Neuron (in vitro differentiated cells): Measurements from ENCODE around the gene SNAPC4.

Experiments used
- H2AFZ ChIP-seq: one replicate; pipeline ENCODE4 v1.6.1; 2013; ENCODE audit warnings: low read depth, mild to moderate bottlenecking, inconsistent platforms, low read length, moderate library complexity
- H3K27me3 ChIP-seq: one replicate; pipeline ENCODE4 v1.6.1; 2013; ENCODE audit warnings: low read length; ENCODE audit not compliant: insufficient read depth
- H3K36me3 ChIP-seq: one replicate; pipeline ENCODE4 v1.6.1; 2013; ENCODE audit warnings: low read length; ENCODE audit not compliant: insufficient read depth
- H3K4me1 ChIP-seq: one replicate; pipeline ENCODE4 v1.6.1; 2013; ENCODE audit warnings: low read length; ENCODE audit not compliant: insufficient read depth
- H3K4me3 ChIP-seq: 2 replicates; pipeline ENCODE4 v1.5.1; 2013; ENCODE audit warnings: mild to moderate bottlenecking, low read length, moderate library complexity
- H3K9me3 ChIP-seq: one replicate; pipeline ENCODE4 v1.6.1; 2013; ENCODE audit warnings: low read length

SNAPC4 gene

GRCh38 chr9:136439481-136440408, 39.8 kb upstream of the SNAPC4 start, which contains the start of gene INPP5E:
Gene INPP5E, minus strand, starts transcription at chr9:136439845. Its CDS starts 426 bp downstream, at chr9:136439419.
- H3K4me1 ChIP-seq, result peaks cover 25% of the 10 kb centered on the region
- H3K36me3 ChIP-seq, result peaks cover 51% of the 10 kb centered on the region
- H3K27me3 ChIP-seq, result no peaks in the 10 kb centered on the region
- H3K4me3 ChIP-seq, result peak within 1 kb of the TSS; percentile 82
- no peaks in the 10 kb centered on the region for H3K9me3 ChIP-seq
- H2AFZ ChIP-seq, result peak within 1 kb of the TSS; percentile 72

DNA sequence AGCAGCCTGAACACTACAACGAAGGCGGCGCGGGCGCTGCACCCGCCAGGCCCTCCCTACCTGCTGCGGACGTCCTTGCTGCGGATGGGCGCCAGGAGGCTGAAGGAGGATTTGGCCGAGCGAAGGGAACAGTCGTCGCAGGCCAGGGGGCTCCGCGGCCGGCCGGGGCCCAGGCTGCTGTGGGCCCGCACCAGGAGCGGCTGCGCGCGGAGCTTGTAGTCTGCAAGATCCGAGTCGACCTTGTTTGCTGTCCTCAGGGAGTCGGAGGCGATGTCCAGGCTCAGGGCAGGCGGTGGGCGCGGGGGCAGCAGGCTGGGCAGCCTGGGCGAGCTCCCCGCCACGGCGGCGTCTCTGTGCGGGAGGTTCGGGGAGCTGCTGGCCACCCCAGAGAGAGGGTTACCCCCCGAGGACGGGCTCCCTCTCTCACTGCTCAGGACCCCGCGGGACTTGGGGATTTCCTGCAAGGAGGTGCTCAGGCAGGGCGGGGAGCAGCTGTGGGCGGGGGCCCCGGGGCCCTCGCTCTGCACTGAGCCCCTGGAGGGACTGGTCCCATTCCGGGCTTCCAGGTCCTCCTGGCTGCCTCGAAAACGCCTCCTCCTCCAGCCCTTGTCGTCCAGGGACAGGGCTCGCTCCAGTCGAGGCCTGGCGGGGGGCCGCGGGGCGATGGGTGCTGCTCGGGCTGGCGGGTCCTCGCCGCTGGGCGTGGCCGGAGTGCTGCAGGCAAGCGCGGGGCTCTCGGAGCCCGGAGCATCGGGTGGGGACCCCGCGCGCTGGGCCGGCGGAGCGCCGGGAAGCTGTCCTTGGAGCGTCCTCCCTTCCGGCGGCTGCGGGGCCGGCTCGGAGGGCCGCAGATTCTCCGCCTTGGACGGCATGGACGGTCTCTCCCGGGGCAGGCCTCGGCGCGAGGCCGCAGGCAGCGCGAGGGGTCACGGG, 38.8 kb upstream of the SNAPC4 start:
- Histone ChIP-seq H3K4me3 (peak overlapping the region; percentile 82), H3K4me1 (peaks cover 25% of the 10 kb centered on the region), H3K9me3 (no peaks in the 10 kb centered on the region), H3K36me3 (peaks cover 48% of the 10 kb centered on the region), H2AFZ (peak overlapping the region; percentile 72), H3K27me3 (no peaks in the 10 kb centered on the region)

DNA sequence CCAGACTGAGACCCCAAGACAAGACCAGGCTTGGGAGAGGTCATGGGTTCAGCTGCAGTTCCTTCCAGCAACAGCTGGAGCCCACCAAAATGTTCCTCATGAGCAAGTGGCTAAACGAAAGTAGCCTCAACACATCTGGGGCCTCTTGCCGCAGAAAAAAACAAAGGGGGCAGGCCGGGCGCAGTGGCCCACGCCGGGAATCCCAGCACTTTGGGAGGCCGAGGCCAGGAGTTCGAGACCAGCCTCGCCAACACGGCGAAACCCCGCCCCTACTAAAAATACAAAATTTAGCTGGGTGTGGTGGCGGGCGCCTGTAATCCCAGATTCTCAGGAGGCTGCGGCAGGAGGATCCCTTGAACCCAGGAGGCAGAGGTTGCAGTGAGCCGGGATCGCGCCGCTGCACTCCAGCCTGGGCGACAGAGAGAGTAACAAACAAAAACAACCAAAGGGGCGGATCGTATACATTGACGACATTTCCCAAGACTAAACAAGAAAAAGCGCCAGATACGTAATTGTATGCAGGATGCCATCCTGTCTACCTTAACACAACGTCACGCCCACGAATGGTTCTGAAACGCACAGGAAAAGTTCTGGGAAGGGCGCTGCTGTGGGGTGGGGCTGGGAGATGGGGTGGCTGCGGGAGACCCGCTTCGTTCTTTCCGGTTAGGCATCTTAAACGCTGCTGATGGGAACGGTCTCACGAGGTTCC, 38.0 kb upstream of the SNAPC4 start:
- peaks cover 25% of the 10 kb centered on the region for H3K4me1 ChIP-seq
- no peaks in the 10 kb centered on the region for H3K27me3 ChIP-seq
- H3K36me3 ChIP-seq, result peaks cover 42% of the 10 kb centered on the region
- no peak overlapping the region for H2AFZ ChIP-seq
- H3K9me3 ChIP-seq, result no peaks in the 10 kb centered on the region
- H3K4me3 ChIP-seq, result peak overlapping the region; percentile 82

GRCh38 chr9:136437430-136437829, 37.5 kb upstream of the SNAPC4 start:
- Histone ChIP-seq H3K36me3 (peaks cover 36% of the 10 kb centered on the region), H3K27me3 (no peaks in the 10 kb centered on the region), H3K4me1 (peaks cover 25% of the 10 kb centered on the region), H3K9me3 (no peaks in the 10 kb centered on the region), H3K4me3 (peak overlapping the region; percentile 82), H2AFZ (no peak overlapping the region)

DNA sequence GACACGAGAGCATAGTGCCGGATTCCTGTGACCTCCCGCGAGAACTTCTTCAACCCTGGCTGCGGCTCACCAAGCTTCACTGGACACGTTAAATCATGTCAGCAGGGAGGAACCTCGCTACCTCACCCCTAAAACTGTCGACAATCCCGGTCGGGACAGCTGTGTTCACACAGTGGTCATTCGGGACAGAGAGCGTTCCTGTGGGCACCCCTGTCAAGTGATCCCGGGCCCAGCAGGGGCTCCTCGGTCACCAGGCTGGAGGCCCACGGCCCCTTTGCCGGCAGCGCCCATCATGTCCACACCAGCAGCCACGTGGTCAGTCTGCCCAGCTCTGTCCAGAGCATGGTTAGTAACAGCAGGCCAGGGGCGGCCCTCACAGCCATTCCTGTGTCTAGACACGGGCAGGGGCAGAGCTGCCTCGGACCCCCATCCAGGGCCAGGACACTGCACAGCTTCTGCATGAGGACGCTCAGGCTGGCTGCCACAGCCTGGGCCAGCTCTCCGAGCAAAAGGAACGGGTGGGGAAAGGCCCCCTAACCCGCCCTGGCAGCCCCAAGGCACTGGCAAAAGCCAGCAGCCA, 36.2 kb upstream of the SNAPC4 start:
- no peaks in the 10 kb centered on the region for H3K27me3 ChIP-seq
- no peak overlapping the region for H3K4me3 ChIP-seq
- H3K4me1 ChIP-seq, result peaks cover 25% of the 10 kb centered on the region
- no peak overlapping the region for H2AFZ ChIP-seq
- peaks cover 27% of the 10 kb centered on the region for H3K36me3 ChIP-seq
- no peaks in the 10 kb centered on the region for H3K9me3 ChIP-seq

GRCh38 chr9:136434580-136435169, 34.7 kb upstream of the SNAPC4 start:
- Histone ChIP-seq H3K4me3 (no peak overlapping the region), H3K36me3 (peaks cover 37% of the 10 kb centered on the region), H3K27me3 (no peaks in the 10 kb centered on the region), H3K9me3 (no peaks in the 10 kb centered on the region), H2AFZ (no peak overlapping the region), H3K4me1 (peaks cover 21% of the 10 kb centered on the region)

GRCh38 chr9:136433849-136434579, 34.0 kb upstream of the SNAPC4 start:
- no peaks in the 10 kb centered on the region for H3K9me3 ChIP-seq
- peaks cover 44% of the 10 kb centered on the region for H3K36me3 ChIP-seq
- H3K4me3 ChIP-seq, result no peak overlapping the region
- H3K4me1 ChIP-seq, result peaks cover 21% of the 10 kb centered on the region
- no peak overlapping the region for H2AFZ ChIP-seq
- no peaks in the 10 kb centered on the region for H3K27me3 ChIP-seq

DNA sequence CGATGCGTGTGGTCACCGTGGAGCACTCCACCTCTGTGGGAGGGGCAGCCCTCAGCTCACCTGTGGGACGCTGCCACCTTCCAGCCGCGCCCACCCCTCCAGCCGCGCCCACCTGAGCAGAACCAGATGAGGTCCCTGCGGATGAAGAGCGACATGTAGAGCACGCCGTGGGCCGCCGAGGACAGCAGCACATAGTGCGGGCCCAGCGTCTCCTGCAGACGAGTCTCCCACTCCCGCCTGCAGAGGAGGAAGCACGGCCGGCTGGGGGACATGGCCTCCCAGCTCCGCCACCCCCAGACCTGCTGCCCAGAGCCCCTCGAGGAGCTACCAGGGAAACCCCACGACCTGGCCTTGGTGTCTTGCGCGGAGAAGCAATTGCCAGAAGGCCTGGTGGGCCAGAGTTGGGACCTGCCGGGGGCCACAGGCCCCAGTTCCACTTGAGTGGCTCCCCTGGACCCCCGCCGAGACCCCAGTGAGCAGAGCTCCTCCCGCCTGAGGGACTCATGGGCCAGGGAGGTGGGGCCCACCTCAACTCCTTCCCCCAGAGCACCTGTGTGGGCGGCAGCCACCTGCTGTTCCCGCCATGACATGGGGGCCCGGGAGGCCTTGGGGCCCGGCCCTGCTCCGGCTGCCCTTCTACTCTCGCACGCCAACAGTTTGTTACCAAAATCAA, 33.2 kb upstream of the SNAPC4 start:
- no peak overlapping the region for H2AFZ ChIP-seq
- no peak overlapping the region for H3K4me3 ChIP-seq
- H3K36me3 ChIP-seq, result peaks cover 48% of the 10 kb centered on the region
- H3K9me3 ChIP-seq, result no peaks in the 10 kb centered on the region
- no peaks in the 10 kb centered on the region for H3K27me3 ChIP-seq
- peaks cover 18% of the 10 kb centered on the region for H3K4me1 ChIP-seq

DNA sequence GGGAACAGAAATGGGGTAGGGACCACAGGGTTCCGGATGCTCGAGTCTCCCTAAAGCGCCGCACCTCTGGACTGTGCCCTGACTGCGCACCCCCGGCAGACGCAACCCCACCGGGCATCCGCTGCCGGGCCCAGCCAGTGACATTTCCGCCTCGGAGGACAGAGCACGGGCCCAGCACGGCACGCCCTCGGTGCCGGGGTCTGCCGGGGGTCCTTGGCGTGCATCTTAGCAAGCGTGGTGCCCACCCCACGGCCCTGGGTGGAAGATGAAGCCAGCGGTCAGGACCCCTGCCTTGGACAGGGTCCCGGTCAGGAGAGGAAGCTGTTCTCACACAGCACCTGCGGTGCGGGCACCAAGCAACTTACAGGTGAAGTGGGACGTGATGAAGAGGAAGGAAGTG, 32.6 kb upstream of the SNAPC4 start:
- H3K27me3 ChIP-seq, result no peaks in the 10 kb centered on the region
- peaks cover 49% of the 10 kb centered on the region for H3K36me3 ChIP-seq

GRCh38 chr9:136431782-136432350, 31.9 kb upstream of the SNAPC4 start:
- H3K4me1 ChIP-seq, result peaks cover 5% of the 10 kb centered on the region
- peaks cover 45% of the 10 kb centered on the region for H3K36me3 ChIP-seq
- no peak overlapping the region for H2AFZ ChIP-seq
- no peaks in the 10 kb centered on the region for H3K9me3 ChIP-seq
- H3K27me3 ChIP-seq, result no peaks in the 10 kb centered on the region
- H3K4me3 ChIP-seq, result no peak overlapping the region

More for the DNA sequence above, 32.6 kb upstream of the SNAPC4 start:
- H2AFZ ChIP-seq, result no peak overlapping the region
- H3K4me1 ChIP-seq, result peaks cover 12% of the 10 kb centered on the region
- H3K9me3 ChIP-seq, result no peaks in the 10 kb centered on the region
- H3K4me3 ChIP-seq, result no peak overlapping the region

GRCh38 chr9:136430588-136431234, 30.7 kb upstream of the SNAPC4 start:
- Histone ChIP-seq H3K36me3 (peaks cover 35% of the 10 kb centered on the region), H3K4me1 (no peaks in the 10 kb centered on the region), H2AFZ (no peak overlapping the region), H3K27me3 (no peaks in the 10 kb centered on the region), H3K9me3 (no peaks in the 10 kb centered on the region), H3K4me3 (no peak overlapping the region)
